Activated gamma-delta T cell treated with anti-CD3 and anti-CD28 coated beads, Interleukin-2, amount 50 U/mL, for 16 hours (primary cell): ENCODE measurements around the gene UFD1.

Experiments
- DNase-seq: peaks from one replicate; pipeline ENCODE4 v3.0.0-alpha.2; 2020; ENCODE audit warnings: low read depth

The UFD1 gene

GRCh38 chr22:19470010-19470409, 9.0 kb downstream of the UFD1 start:
- DNase-seq: no peak

- DNase-seq: no peak
Measured at GRCh38 chr22:19469421-19469820, 9.6 kb downstream of the UFD1 start.

- DNase-seq: no peak
Measured at GRCh38 chr22:19467912-19468311, 11.1 kb downstream of the UFD1 start.

GRCh38 chr22:19466848-19467752, 11.9 kb downstream of the UFD1 start:
- DNase-seq: no peak

DNA sequence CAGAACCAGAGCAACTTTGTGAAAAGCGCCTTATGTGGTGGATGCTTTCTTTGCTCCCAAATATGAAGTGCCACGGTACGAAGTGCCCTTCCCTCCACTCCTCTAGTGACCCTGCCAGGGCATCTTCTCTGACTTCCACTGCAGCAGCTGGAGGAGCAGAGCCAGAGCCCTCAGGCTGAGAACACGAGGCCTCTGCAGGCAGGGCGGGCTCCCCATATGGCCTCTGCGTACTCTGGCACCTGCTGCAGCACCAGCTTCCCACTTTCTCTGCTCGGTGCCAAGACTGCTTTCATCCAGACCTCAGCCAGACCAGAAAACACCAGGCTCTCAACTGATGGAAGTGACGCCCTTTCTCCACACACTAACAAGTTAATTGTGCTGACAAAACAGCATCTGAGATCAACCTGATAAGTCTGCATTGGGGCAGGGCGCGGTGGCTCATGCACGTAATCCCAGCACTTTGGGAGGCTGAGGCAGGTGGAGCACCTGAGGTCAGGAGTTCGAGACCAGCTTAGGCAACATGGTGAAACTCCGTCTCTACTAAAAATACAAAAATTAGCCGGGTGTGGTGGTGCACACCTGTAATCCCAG, 12.8 kb downstream of the UFD1 start:
- DNase-seq: no peak

DNA sequence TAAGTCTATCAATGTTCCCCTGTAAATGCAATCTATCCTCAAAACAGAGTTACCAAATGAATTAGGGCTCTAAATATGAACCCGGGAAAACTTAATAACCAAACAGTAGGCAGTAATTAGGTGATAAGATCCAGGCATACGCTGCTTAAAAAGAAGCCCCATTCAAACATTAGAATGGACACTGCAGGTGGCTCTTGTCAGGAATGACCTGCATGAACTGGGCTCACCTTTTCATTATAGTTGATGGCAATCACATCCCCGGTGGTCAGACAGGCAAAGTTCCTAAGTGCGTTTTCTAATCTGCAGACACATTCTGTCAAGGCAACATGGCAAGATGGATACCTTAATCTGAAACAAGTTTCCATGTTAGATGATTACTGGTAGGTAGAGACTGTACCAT, 14.0 kb downstream of the UFD1 start:
- DNase-seq: no peak

DNA sequence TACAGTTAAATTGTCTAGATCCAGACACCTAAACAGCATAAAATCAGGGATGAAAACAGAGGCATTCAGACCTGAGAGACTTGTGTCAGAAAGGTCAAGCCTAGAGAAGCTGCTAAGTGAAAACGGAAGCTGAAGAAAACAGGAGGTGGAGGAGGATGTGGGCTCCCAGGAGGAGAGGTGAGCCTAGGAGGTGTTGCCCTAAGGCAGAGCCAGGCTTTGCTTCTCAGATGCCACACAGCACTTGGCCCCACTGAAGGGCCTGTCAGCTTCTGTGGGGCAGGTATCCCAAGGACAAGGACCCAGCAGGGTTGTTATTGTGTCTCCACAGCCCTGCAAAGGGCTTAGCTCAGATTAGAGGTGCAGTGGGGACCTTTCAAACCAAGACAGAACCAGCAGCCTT, 14.4 kb downstream of the UFD1 start:
- DNase-seq: no peak

- no peak for DNase-seq
Measured at GRCh38 chr22:19463491-19464469, 15.2 kb downstream of the UFD1 start.

DNA sequence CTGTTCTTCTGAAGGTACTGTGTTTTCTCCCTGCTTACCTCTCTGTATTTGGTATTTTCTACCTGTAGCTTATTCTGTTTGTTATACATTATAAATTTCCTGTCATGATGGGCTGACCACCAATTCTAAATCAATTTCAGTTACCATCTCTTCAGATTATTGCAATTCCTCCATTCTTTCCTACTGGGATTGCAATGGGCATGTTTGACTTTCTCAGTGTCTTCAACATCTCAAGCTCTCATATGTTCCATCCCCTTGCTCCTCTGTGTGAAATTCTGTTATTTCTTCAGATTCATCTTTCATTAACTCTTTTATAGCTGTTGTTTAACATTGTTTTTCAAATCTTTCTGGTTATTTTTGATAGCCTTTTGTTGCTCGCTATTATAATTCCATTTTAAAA, 16.0 kb downstream of the UFD1 start:
- DNase-seq: no peak

DNA sequence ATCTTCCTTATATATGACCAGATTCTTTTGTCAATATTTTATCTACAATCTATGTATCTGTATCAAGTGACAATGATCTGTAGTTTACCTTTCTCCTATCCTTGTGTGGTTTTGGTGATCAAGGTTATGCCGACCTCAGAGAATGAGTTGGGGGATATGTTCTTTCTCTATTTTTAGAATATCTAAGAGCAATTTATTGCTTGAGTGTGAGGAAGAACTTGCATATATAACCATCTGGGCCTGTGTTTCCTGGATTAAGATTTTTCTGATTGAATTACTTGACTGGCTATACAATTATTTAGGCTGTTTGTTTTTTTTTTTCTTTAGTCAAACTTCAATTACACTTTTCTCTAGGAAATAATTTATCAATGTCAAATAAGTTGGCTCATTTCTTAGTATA, 17.5 kb downstream of the UFD1 start:
- no peak for DNase-seq

GRCh38 chr22:19460036-19460435, 19.0 kb downstream of the UFD1 start:
- DNase-seq: no peak

DNA sequence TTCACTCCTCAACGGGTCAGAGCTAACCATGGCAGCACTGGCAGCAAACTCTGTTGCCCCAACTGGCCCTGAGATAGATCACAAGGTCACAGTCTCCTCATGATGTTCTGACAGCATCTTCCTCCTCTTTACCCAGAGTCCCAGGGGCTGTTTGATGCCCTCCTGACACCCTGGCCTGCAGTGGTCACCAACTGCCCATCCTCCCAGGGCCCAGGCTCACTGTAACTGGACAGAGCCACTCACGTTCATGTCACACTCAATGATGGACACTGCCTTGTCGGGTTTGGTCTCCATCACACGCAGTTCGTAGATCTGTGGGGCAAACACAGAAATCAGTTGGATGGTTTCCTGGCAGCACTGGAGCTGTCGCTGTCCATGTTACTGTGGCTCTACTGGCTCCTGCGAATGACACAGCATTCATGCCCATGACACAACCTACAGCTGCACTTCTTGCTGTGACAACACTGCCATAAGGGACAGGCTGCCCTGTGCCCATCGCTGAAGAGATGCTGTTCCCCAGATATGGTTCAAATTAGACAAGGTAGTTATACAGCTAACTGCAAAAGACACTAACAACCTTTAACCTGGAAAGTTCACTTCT, 21.1 kb downstream of the UFD1 start:
- DNase-seq: no peak

- no peak for DNase-seq
Measured at GRCh38 chr22:19456541-19456940, 22.5 kb downstream of the UFD1 start.

DNA sequence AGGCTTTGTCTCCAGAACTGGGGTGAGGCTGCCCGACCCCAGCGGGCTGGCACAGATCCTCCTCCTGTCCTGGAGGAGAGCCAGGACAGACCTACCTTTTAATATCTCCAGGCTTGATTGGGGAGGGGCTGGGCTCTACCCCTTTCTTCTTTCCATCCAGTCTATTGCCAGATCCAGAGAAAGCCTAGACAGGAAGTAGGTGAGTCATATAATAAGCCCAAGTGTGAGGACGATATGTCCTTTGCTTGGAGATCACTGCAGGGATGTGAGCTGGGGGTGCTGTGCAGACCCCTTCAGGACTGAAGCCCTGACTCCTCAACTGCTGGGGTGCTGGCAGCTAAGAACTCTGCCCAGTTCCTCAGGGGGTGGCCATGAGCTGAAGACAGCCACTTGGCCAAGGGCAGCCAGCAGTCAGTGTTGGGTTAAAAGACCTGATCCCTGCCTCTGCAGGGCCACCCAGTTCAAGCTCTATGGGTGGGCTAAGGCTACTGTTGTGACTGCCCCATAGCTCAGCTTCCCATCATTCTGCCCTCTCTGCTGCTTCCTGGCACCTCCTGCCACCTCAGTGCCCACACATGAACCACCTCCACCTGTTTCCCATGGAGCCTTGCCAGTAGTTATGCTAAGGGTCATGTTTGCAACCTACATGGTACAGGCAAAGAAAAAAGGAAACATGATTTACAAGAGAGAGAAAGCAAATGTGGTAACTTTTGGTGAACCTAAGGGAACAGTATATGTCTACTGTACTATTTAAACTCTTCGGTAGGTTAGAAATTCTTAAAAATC, 23.2 kb downstream of the UFD1 start:
- no peak for DNase-seq

- DNase-seq: no peak
Measured at GRCh38 chr22:19455033-19455432, 24.0 kb downstream of the UFD1 start.

GRCh38 chr22:19454156-19454555, 24.8 kb downstream of the UFD1 start:
- DNase-seq: no peak

DNA sequence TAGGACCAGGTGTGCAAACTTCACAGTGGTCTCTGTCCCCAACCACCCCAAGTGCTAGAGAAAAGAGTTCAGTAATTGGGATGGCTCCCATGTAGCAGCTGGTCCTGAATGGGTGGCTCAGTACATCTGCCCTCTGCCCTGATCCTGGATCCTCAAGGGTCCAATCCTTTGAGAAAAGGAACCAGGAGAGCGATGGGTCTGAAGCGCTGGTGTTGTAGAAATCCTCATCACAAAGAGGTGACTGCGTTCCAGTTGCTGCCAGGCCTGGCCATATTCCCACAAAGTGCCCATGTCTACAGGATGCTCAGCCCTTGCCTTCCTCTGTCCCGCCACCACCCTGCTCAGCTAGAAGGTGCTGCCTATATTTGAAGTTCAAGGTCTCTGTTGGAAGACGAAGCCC, 25.3 kb downstream of the UFD1 start:
- DNase-seq: no peak

- DNase-seq: no peak
Measured at GRCh38 chr22:19451570-19451969, 27.4 kb downstream of the UFD1 start.

DNA sequence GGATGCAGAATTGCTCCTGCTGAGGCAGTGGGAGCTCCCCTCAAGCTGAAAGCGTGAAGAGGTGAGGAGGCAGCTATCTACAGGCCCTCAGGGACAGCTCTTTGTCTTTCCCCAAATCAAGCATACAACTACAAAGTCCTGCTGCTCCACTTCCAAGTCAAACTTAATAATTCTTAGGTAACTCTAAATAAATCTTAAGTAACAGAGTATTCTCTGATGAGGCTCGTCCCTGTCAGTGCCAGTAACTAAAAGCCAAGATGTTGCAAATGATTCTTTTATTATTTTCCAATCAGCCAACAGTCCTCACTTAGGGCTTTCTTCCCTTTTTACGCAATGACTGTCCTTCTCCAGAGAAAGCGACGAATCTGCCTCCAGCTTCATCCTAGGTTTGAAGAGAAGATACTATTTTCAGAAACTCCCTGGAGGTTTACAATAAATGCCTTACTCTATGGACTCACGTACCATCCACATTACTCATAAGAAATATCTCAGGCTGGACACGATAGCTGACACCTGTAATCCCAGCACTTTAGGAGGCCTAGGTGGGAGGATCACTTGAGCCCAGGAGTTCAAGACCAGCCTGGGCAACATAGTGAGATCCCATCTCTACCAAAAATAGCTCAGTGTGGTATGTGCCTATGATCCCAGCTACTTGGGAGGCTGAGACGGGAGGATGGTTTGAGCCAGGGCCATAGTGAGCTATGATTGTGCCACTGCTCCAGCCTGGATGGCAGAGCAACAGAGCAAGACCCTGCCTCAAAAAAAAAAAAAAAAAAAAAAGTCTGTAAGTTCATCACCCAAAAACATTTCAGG, 28.4 kb downstream of the UFD1 start:
- DNase-seq: no peak

DNA sequence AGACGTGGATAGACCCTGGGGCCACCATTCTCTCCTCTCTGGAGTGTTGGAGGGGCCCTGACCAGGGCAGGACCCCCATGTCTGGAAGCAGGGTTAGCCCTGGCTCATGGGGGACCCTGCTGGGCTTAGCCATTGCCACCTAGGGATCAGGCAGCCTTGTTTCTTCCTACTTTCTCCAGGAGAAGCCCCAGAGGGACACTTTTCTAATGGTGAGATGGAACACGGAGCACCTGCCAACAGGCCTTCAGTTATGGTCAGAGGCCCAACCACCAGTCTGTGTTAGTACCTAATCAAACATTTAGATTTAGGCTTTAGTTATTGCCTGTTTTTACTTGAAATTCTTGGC, 29.6 kb downstream of the UFD1 start:
- DNase-seq: no peak
